Mammary epithelial cell (primary cell): Measurements from ENCODE around the gene ZNF664.

Experiments
- CTCF ChIP-seq, 2 donors: IDR thresholded peaks in 1 of 2; conservative IDR thresholded peaks in 1 of 2; 2 replicates each; pipeline ENCODE4 v1.5.1; 2011 to 2012; ENCODE audit warnings: inconsistent platforms in 2 of 2, low read length in 2 of 2, mild to moderate bottlenecking in 2 of 2, control low read depth in 1 of 2, low read depth in 1 of 2; ENCODE audit not compliant: insufficient read depth in 1 of 2; ENCODE audit errors: extremely low read depth in 1 of 2
- EZH2 ChIP-seq: IDR thresholded peaks from 2 replicates; pipeline ENCODE4 v1.6.1; 2012; ENCODE audit warnings: low read length, inconsistent platforms, borderline replicate concordance

DNA sequence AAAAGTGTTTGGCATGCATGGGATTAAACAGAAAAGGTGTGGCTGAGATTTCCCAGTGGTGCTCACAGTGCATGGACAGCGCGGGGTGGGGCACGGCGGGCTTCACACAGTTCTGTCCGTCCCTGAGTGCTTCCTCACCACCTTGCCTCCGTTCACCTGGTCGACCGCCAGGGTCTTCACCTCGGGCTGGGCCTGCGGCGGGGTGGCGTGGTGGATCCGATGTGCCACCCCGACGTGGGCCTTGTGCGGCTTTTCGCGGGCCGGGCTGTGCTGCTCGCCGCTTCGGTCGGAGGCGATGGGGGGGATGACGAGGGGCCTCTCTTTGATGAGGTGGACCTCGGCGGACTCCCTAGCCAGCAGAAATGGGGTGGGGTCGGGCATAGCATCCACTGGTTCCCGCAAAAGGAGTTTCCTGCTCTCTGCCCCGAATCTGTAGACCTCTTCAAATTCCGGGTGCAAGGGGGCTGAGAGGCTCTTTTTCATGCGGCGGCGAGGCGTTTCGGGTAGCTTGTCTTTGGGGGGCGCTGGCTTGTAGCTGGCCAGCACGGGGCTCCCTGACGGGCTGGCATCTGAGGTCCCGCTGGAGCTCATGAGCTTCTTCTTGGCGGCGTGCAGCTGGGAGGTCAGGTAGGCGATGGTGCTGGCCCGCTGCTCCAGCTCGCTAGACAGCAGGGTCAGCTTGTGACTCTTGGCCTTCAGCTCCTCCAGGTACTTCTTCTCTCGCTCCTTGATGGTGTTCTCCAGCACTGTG, 35.9 kb upstream of the ZNF664 start:
- TF ChIP-seq CTCF (conservative IDR thresholded peaks at IDR 0.05 in 1 of 2, IDR thresholded peaks at IDR 0.05 in 1 of 2; ENCODE audit: extremely low read depth in 1 of 2, insufficient read depth in 1 of 2, low read depth in 1 of 2, low read length in 2 of 2) (no peak), EZH2 (no peak)
